Measurements from ENCODE around the gene SSBP4.
"Not testable (repeated sequence)": the region's sequence is repeated elsewhere in the genome, so short reads cannot be mapped to it uniquely, and the experiment has no call there.

The SSBP4 gene

DNA sequence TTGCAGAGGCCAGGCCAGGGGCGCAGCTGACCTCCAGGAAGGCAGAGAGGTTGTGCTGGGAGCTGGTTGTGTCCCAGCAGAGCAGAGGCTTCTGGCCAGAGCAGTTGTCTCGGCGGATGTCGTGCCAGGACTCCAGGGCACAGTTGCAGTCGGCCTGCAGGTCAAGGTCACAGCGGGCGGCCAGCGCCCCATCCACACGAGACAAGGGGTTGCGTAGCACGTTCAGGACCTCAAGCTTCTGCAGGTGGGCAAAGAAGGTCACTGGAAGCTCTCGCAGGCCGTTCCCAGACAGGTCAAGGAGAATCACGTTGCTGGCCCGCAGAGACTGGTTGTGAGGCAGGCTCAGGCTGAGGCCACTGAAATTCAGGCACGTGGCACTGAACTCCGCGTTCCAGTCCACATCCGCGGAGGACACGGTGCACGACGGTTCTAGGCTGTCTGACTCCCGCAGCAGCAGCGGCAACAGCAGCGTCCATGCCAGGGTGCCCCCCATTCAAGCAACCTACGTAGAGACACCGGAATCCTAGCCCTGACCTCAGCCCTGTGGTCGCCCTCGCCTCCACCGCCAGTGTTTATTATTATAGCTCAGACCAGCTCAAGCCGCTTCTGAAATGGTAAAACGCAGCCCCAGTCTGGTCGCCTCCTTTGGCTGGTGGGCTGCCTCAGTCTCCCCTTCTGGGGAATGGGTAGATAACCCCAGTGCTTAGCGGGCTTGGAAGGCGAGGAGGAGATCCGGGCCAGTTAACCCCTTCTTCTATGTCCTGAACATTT, 22.5 kb upstream of the SSBP4 start:
- DNase-seq, result no peak

DNA sequence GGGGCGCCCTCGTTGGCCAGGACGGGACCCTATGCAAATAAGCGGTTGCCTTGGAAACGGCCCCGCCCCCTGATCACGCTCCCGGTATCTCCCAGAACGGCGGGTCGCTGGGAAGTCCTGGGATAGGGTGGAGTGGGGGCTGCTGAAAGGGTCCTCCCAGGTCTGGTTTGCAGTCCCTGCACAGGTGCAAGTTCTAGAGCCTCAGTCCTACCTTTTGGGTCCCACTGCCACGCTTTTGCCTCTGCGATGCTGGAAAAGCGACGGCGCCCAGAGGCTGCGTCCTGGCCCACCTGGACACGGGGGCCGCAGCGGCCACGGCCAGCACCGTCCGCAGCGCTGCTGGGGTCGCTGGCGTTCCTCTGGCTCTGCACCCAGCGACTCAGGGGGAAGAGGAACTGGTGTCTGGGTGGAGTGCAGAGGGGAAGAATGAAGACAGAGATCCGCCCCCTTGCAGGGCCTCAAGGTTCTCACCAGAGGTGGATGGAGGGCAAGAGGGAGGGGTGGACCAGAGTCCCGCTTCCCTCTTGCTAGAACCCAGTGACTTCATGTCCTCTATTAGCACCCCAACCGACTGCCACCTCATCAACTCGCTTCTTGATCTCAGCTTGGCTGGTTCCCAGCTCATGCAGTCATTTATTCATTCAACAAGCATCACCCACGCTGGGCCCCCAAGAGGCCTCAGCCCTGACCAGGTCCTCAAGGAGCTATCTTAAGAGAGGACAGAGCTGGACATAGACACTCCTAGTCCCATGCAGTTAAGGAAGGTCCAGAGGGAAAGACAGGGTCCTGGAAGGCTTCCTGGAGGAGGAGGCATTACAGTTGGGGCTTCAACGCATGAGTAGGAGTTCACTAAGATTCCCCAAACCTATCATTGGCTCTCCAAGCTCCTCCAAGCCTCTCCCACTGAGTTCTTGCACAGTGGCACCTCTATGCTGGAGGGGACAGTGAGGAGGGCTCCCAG, 21.7 kb upstream of the SSBP4 start, which contains the start of gene LRRC25:
TSS of gene LRRC25 (minus strand) at position 381 of the 961 bp plus-strand sequence. CDS start 659 bp downstream, outside the sequence.
- DNase-seq, result no peak

DNA sequence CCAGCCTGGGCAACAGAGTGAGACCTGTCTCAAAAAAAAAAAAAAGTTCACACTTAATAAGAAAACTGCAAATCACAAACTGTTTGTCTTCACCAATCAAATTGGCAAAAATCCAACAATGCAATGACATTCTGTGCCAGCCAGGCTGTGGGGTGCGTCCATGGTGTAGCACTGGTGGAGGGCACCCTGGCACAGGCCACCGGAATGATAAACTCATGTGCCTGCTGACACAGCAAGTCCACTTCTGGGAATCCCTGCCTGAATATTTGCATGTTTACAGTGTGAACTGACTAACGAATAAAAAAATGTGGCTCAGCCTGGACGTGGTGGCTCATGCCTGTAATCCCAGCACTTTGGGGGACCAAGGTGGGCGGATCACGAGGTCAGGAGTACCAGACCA, 20.2 kb upstream of the SSBP4 start:
- no peak for DNase-seq

DNA sequence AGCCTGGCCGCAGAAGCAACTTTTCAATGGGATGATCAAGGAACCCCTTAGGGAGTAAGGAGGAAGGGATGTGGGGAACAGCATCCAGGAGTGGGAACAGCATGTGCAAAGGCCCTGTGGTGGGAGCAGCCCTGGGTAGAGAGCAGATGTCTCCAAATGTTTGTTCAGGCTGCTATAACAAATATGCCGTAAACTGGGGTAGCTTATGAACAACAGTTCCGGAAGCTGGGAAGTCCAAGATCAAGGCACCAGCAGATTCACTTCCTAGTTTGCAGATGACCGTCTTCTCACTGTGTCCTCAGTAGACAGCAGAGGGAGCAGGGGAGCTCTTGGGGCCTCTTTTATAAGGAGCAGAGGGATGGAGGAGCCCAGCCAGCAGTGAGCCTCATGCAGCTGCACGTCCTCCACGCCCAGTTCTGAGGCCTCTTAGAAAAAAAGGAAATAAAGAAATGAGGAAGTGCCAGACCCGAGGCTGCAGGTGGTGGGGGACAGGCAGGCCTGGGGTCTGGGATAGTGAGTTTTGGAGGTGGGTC, 17.6 kb upstream of the SSBP4 start:
- DNase-seq, result no peak

DNA sequence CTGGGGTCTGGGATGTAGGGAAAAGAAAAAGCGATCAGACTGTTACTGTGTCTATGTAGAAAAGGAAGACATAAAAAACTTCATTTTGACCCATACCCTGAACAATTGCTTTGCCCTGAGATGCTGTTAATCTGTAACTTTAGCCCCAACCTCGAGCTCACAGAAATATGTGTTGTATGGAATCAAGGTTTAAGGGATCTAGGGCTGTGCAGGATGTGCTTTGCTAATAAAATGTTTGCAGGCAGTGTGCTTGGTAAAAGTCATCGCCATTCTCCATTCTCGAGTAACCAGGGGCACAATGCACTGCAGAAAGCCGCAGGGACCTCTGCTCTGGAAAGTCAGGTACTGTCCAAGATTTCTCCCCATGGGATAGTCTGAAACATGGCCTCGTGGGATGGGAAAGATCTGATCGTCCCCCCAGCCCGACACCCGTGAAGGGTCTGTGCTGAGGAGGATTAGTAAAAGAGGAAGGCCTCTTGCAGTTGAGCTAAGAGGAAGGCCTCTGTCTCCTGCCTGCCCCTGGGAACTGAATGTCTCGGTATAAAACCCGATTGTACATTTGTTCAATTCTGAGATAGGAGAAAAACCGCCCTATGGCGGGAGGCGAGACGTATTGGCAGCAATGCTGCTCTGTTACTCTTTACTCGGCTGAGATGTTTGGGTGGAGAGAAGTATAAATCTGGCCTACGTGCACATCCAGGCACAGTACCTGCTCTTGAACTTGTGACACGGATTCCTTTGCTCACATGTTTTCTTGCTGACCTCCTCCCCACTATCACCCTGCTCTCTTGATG, 16.5 kb upstream of the SSBP4 start:
- DNase-seq, result not testable (repeated sequence)

DNA sequence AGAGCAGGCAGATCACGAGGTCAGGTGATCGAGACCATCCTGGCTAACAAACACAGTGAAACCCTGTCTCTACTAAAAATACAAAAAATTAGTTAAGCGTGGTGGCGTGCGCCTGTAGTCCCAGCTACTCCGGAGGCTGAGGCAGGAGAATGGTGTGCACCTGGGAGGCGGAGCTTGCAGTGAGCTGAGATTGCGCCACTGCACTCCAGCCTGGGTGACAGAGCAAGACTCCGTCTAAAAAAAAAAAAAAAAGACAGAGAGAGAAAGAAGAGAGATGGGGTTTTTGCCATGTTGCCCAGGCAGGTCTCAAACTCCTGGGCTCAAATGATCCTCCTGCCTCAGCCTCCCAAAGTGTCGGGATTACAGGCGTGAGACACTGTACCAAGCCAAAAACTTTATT, 13.4 kb upstream of the SSBP4 start:
- not testable (repeated sequence) for DNase-seq

DNA sequence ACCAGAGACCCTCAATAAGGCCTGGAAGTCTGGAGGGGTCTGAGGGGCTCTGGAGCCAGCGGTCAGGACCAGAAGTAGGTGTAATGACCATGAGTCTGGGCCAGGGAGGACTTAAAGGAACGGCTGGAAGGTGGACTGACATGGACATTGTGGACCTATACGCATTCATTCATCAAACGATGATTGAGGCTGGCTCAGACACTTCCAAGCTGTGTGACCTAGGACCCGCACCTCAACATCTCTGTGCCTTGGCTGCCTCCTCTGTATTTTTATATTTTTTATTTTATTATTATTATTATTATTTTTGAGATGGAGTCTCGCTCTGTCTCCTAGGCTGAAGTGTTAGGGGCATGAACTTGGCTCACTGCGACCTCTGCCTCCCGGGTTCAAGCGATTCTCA, 12.4 kb upstream of the SSBP4 start:
- DNase-seq, result no peak

DNA sequence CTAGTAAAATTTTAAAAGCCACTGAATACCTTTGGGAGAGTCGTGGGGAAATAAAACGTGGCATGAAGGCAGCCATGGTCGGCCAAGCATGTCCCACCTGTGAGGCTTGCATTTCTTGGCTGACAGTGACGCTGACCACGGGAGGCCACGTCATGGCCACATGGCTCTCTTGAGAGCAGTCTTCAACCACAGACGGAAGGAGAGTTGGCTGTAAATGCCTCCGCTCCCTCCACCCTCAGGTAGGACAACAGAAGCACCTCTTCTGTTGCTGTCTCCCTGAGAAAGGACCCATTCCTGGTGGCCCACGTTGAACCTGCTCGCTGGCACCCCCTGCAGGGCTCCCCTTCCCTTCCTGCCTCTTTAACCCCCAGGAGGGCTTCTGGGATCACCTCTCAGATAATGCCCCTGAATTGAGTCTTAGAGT, 11.1 kb upstream of the SSBP4 start:
- peak; percentile 64 for DNase-seq

DNA sequence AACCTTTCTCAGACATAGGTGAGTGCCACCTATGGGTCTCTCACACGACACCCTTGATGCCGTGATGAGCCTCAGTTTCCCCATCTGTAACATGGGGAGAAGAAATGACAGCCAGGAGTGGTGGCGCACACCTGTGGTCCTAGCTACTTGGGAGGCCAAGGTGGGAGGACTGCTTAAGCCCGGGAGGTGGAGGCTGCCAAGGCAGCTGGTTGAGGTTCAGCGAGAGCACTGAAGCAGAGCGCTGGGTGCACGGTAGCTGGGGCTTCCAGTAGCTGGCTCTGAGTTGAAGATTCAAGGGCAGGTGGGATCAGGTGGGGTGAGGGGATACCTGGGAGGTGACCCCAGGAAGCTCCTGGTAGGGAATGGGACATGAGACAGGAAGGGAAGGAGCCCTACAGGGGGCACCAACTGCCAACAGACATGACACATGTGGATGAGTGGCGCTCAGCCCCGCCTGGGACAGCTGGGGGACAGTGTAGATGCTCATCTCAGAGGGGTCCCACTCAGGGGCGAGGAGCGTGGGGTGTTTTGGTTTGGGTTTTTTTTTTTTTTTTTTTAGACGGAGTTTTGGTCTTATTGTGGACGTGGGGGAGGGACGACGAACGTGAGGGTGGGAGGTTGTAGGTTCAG, 6.5 kb upstream of the SSBP4 start:
- no peak for DNase-seq

DNA sequence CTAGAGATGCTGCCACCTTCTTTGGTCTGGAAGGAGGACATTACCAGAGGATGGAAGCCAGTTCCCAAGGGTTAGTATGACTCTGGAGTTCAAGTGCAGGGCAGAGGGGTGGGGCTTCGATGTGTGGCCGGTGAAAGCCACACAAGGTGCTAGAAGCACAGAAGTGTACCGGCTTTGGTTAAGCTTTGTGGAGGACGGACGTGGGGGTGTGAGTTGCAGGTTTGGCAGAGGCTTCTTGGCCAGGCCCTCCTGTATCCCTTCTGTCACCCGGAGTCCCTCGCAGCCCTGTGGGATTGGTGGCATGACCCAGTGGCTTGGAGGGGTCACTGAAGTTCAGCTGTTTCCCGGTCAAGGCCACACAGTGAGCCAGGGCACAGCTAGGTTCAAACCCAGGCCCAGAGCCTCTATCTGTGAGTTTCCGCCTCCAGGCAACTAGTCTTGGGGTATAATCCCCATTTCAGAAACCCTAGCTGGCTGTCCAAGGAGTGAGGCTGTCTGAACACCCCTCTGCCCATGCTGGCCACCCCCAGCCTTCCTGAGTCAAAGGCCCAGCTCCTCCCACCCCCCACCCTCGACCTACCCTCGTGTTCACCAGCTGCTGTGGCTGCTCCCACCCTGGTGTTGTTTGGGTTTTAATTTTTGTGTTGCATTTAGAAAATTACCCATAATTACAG, 4.6 kb upstream of the SSBP4 start:
- no peak for DNase-seq

DNA sequence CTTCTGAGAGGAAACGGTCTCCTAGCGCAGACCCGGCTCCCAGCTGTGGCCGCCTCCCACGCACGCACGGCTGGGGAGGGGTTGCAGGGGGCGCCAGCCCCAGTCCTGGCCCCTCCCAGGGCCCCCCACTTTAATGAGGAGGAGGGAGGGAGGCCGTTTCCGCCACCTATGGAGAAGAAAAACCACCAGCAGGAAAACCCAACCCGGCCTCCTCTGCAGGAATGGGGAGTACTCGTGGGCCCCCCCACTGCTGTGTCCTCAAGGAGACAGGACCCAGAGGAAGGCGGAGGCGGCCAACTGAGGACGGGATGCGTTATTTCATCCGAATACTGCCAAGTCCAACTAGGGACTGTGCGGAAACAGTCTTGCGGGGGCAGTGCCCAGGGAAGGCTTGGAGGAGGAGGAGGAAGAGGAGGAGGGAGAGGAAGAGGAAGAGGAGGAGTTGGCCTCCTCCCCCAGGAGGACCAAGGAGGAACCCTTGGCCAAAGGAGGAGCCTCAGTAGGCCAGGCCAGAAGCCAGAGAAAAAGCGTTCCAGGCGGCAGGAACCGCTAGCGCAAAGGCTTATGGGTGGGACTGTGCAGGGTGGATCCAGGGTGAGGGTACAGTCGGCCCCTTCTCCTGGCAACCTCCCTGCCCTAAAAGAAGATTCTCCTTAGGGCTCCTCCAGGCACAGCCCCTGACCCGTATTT, 3.9 kb upstream of the SSBP4 start:
- peak; percentile 59 for DNase-seq

DNA sequence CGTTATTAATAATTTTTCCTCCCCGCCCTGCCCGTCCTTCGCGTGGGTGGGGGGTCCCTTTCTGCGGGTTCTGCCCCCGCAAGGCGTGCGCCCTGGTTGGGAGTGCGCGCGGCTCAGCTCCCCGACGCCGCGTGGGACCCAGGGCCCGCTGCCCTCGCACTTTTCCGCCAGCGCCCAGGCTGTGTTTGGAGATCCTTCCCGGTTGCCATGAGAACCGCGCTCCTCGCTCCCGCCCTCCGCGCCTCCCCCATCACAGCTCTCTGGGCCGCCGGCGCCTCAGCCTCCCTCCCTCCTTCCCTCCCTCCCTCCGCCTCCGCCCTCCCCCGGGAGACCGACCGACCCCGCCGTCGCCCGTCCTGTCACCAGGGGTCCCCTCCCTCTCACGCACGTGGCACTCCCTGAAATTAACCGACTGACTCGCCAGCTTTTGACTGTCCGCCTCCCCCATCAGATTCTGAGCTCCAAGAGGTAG, 2.4 kb upstream of the SSBP4 start:
- DNase-seq, result peak; percentile 82

DNA sequence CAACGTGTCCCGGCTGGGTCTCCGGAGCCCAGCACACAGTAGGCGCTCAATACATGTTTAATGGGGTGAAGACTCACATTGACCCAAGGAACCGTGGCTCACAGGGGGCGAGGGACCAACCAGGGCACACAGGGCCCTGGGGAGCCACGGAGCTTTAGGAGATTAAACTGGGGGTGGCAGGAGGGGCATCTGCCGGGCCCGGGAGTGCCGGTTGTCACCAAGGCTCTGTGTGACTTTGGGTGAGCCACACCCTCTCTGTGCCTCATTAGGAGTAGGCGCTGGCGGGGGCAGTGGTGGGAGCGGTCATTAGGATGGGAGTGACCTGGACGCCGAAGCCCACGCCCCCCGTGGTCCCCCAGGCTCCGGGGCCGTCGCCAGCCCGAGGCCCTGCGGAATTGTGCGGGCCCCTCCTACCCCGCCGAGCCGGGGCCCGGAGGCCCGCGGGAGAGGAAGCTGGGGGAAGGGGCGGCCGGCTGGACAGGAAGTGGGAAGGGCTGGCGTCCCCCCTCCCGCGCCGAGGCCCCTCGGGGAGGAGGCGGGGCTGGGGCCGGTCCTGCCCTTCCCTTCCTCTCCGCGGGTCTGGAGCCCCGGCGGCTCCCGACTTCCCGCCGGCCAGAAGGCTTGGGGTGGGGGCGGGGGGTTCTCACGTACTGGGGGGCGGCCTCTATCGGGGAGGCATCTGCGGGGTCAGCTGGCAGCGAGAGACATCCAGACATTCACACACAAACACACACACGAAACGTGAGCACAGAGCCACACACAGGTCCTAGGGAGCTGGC, 1.8 kb upstream of the SSBP4 start:
- DNase-seq, result peak; percentile 71

DNA sequence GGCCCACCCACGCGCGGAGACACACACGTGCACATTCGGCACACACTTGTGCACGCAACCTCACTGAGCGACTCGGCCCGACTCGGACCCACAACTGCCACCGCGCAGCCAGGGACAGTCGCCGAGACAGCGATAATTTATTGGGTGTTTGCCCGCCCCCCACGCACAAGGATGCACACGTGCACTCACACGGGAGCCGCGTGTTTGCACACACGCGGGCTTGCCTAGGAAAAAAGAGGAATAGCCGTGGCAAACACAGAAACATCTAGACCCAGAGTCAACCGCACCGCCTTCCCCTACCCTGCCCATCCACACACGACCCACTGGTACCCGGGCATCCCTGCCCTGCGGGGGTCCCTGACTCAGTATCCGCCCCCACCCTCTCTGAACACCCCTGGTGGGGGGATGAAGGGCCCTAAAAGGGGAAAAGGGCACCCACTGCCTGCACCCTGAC, 1.1 kb upstream of the SSBP4 start:
- peak; percentile 73 for DNase-seq

DNA sequence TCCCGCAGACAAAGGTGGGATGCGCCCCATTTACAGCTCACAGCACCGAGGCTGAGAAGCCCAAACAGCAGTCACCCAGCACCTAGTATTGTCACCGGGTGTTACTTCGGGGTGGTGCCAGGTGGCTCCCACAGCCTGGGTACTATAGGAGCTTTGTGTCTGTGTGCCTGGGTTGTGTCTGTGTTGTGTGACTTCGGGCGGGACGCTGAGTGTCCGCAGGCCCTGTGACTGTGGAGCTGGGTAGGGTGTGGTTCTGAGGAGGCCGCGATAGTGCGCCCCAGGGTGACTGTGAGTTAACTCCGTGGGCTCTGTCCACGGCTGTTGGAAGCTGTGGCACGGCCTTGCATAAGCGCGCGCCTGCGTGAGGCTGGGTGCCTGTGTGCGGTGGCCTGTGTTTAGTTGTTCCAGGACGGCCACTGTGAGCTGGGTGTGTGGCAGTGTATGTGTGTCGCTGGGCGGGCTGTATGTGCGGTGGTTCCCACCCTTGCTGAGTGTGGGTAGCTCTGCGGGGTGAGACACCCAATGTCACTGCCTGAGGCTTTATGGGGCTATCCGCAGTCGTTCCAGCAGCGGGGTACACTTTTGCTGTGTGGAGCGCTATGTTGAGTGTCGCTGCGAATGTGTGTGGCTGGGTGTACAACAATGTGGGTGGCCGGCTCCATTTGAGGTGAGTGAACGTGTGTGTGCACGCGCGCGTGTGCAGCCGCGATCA, 559 bp upstream of the SSBP4 start:
- DNase-seq, result peak; percentile 70

DNA sequence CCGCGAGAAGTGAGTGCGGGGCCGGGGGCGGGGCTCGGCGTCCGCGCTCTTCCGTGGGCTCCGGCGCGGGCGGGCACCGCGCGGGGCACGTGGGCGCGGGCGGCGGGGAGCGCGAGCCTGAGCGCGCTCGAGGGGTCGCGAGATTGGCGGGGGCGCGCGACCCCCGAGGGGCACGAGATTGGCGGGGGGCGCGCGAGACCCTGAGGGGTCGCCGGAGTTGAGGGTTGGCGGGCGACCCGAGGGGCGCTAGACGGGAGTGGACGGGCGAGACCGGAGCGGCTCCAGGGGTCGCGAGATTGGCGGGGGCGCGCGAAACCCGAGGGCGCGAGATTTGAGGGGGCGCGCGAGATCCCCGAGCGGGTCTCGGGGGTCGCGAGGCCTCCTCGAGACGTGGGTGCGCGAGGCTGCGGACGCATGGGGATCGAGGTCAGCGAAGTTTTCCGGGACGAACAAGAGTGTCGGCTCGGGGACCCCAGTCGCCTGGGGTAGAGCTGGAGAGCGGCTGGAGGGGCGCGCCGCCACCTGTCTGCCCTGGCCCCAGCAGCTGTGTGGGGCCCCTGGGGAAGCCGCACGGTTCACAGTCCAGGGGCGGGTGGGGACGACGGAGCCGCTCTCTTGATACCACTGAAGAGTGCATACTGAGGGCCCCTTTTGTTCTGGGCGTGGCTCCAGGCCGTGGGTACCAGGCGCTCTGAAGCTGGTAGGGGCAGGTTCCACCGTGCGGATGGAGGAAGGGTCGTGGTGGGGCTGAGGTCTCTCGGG, 682 bp downstream of the SSBP4 start:
- peak; percentile 79 for DNase-seq

DNA sequence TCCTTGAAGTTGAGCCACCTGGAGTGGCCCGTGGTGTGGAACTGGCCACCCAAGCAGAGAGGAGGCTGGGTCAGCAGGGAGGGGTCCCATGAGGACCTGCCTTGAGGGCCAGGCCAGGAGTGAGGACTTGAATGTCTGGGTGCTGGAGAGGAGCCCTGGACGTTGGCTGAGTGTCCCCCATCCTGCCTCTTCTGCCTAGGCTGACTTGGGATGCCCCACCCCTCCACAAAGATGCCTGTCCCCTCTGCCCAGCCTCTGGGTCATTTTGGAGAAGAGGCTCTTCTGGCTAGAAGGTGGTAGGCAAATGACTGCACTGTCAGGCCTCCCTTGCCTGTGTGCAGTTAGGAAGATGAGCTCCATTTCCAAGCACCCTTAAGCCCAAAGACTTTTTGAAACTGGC, 1.7 kb downstream of the SSBP4 start:
- no peak for DNase-seq

DNA sequence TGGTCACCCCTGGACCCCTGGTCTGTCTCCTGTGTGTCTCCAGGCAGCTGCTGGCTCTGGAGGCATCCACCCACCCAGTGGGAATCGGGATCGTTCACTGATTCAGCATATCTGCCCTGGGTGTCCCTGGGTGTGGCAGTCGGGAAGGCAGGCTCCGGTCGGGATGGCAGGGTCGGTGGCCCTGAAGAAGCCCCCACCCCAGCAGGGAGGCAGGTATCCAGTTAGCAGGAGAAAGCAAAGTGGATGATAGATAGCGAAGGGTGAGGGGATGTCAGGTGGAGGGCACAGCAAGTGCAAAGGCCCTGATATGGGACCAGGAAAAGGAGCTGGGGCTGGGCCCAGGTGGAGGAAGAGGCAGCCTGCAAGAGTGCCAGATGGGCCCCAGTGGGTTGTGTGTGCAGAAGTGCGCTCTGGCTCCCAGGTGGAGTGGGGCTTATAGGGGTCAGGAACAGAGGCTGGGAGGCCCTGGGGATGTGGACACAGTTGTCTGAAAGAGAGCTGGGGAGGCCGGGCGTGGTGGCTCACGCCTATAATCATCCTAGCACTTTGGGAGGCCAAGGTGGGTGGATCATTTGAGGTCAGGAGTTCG, 2.3 kb downstream of the SSBP4 start:
- DNase-seq, result no peak
